ENCODE results near the gene TMEM176A.
"Not testable (repeated sequence)": the region's sequence is repeated elsewhere in the genome, so short reads cannot be mapped to it uniquely, and the experiment has no call there.

The TMEM176A gene

DNA sequence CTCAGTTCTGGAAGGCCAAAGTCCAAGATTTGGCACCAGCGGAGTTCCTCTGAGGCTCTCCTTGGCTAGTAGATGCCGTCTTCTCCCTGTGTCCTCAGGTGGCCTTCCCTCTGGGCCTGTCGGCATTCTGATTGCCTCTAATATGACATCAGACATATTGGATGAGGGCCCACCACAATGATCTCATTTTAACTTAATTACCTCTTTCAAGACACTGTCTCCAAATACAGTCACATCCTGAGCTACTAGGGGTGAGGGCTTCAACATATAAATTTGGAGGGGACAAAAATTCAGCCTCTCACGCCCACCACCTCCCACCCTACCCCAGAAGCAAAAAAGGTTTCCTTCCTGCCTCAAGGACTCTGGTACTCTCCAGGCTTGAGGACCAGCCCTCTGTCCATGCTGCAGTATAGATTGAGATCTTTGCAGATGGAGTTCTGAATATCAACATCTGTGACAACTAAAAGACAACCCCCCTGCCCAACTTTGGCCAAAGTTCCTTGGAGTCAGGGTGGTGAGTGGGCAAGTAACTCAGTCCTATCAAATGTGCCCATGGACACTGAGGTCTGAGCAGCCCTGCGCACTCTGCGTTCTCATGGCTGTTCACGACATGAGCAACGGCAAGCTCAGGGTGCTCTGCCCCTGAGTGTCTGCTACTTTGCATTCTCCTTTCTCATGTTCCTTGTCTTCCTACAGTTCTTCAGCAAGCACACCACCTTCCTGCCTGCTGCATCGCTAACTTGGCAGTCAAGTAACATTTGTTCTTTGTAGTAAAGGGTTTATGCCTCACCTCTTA, 11.9 kb upstream of the TMEM176A start:
- DNase-seq (ENCODE audit: low spot score), result no peak

DNA sequence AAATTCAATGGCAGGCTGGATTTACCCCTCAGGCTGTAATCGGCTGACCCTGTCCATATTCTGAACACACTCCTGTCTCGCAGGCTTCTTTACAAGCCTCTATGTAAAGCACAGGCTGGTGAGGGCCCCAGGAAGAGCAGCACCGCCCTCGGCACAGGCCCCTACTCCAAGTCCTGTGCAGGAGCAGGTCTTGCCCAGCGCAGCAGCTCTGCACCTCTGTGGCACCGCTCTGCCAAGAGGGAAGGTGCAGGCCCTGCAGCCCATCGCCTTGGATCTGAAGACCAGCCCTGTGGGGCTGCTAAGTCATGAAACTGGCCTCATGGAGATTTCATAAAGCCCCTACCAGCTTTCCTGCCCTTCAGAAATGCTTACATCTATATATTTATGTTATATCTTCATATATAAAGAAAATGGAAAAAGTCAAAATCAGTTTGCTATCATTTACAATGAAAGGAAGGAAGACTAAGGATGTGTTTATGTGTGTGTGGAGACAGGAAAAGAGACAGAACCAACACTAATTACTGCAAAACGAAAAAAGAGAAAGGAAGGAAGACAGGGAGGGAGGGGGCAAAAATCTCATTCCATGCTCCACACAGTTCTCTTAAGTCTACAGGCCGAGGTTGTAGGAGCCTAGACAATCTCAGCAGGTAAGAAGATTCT, 10.0 kb upstream of the TMEM176A start:
- DNase-seq (ENCODE audit: low spot score), result no peak

DNA sequence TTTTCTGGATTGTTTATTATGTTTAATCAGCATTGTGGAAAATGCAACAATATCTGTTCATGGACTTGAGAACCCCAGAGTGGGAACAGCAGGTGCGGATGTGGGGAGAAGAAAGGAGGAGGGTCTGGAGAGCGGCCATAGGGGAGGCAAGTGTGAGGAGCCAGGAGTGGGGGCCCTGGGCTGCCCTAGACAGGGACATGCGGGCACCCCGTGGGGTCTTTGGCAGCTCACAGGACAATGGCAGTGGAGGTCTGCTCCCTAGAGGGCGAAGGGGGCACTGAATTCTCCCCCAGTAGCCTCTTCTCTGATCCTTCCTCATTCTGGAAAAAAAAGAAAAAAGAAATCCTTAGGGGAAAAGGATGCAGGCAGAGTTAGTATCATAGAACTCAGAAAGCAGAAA, 9.3 kb upstream of the TMEM176A start:
- DNase-seq (ENCODE audit: low spot score), result no peak

DNA sequence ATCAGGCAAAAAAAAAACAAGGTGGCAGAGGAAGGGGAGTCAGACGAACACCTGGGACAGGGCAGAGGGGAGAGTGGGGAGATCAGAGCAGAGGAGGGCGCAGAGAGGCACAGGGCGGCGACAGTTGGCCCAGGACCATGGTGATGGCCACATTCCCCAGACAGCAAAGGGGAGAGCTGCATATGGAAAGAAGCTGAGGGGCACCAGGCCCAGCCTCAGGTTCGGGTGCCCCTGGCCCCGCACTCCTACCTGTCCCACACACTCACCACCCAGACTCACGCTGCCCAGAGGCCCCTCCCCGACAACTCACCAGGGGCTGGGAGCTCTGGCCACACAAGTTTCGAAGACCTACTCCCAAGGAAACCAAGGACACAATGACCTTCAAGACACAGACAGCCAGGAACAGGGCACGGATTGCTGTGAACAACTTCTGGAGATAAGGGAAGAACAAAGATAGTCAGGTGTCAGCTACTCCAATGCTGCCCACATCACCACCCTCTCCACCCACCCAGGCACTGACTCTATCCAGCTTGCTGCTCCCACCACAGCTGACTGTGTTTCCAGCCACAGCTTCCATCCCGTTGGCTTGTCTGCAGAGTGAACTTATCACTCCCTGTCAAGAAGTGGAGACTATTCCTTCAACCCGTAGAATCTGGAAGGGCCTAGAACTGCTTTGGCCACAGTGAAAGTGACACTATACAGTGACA, 8.7 kb upstream of the TMEM176A start:
- DNase-seq (ENCODE audit: low spot score), result no peak

DNA sequence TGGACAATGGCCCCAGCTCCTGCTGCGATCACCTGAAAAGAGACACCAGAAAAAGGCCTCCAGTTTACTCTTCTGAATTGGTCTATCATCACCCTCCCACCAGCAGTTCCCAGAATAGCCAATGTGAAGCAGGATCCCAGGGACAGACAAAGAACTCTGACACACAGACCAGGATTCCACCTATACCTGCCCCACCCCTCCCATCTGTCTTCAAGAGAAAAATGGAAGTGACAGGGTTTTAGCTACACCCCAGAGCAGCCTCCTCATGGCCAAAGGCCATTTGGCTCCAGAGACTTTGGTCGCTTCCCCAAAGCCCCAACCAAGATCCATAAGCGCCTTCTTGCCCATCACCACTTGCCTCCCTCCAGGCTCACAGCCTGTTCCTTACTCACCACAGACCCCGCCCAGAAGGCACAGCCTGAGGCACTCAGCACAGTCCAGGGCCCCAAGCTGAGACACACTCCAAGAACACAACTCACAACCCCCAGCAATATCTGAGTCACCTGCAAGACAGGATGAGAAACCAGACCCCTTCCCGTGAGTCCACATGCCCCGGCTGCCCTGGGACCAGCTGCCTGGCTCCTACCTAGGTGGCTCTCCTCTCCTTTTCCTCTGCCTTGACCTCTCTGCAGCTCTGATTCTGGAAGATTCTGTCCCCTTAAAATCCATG, 6.9 kb upstream of the TMEM176A start:
- no peak for DNase-seq (ENCODE audit: low spot score)

DNA sequence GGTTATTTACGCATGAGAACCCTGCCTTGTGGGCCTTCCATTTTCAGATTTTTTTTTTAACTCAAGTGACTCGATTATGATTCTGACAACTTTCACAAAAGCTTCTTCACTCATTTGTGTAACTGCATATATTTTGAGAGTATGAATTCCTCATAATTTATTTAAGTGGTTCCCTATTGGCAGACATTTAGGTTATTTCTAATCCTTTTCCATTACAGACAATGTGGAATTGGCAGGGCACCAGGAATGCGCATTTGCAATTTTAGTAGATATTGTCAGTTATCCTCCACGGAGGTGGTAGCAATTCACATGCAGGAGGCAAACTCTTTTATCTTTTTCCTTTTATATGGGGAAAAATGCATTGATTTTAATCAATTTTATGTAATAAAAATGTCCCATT, 2.9 kb upstream of the TMEM176A start:
- DNase-seq (ENCODE audit: low spot score), result no peak

DNA sequence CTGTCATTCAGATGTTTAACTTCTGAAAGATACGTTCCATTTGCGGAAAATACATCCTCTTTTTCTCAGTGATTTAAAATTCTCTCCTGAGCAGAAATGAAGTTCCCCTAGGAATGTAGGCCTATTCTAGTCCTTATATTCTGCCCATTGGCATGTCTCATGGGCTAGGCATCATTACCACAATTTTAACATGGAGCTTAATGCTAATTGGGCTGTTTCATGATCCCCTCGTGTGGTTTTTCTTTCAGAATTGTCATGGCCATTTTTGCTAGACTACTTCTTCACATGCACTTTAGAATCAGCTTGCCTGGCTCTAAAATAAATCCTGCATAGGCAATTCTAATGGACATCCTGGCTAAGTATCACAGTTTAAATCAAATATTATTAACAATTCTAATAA, 1.4 kb upstream of the TMEM176A start:
- DNase-seq (ENCODE audit: low spot score), result no peak

DNA sequence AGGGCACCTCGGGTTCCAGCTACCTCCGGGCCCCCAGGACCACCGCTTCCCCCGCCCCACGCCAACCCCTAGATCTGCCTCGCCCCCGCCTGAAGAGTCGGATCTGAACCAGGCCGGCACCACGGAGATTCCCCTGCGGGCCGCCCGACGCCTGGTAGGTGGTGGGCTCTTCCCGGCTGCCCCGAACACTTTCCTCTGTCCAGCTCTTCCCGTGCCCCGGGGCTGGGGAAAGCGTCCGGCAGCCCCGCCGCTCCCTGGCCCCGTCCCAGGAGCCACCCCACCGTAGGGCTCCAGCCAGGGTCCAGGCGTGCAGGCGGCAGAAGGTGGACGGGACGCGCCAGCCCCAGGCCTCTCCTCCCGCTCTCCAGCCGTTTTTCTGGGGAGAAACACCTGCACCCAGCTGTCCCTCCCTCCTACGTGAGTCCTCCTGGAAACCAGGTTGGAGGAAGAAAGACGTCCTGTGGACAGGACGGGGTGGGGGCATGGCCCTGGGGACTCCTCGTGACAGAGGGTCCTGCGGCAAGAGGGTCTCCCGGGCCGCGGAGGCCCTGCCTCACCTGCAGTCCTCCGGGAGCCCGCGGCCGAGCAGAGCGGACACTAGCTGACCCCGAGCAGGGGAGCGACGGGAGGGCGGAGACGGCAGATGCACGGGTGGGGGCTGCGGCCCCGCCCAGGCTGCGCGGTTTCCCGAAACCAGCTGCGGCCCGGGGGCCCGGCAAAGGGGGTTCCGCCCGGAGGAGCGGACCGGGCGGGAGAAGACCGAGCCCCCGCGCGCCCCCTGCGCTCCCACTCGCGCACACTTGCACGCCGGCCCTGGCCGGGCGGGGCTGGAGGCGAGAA, 608 bp upstream of the TMEM176A start, which contains the start of gene TMEM176B:
TSS of gene TMEM176B (minus strand) at position 624 of the 840 bp plus-strand sequence. CDS start 3,795 bp downstream, outside the sequence.
- no peak for DNase-seq (ENCODE audit: low spot score)

DNA sequence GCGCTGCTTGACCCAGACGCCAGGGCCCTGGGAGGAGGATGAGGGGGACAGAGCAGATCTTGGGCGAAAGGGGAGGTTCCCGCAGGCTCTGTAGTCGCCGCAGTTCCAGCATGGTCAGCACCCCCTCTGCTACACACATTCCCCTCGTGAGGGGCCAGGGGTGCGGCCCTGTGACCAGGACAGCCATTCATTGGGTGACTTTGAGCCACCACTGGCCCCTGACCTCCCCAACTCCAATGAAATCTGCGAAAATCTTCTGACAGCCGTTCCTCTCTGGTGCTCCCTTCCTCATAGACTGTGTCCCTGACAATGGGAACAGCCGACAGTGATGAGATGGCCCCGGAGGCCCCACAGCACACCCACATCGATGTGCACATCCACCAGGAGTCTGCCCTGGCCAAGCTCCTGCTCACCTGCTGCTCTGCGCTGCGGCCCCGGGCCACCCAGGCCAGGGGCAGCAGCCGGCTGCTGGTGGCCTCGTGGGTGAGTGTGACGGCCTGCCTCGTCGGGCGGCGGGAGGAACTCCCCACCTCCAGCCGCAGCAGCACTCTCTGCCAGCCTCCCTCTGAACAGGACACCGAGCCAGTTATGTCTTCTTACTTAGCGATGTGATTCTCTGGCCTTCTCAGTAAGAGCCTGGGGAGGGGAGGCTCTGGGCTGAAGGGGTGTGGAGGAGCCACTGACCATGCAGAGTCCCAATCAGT, 825 bp downstream of the TMEM176A start:
- no peak for DNase-seq (ENCODE audit: low spot score)

DNA sequence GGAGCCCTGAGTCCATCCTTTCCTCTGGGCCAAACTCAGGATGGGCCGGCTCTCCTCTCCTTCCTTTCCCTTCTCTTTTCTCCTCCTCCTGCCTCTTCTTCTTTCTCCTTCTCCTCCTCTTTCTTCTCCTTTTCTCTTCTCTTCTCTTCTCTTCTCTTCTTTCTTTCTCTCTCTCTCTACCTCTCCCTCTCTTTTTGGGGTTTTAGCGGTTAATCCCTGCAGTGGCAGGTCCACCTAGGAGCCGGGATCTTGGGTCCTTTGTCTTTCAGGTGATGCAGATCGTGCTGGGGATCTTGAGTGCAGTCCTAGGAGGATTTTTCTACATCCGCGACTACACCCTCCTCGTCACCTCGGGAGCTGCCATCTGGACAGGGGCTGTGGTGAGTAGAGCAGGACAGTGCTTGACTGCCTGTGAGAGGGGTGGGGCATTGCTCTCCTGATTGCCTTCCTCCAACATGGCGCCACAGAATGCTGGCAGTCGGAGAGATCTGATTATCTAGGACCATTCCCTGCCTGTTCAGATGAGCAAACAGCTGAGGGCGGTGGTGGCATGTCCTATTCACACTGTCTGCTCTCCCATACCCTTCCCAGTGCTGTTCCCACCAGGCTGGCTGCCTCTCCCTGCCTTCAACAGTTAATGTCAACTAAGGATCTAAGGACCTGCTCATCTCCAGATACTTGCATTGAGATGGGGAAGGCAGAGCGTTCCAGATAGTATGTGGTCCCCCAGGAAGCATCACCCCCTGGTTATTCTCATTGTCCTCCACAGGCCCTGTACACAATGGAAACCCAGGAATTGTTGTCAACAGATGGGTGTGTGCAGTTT, 1.6 kb downstream of the TMEM176A start:
- DNase-seq (ENCODE audit: low spot score), result no peak

DNA sequence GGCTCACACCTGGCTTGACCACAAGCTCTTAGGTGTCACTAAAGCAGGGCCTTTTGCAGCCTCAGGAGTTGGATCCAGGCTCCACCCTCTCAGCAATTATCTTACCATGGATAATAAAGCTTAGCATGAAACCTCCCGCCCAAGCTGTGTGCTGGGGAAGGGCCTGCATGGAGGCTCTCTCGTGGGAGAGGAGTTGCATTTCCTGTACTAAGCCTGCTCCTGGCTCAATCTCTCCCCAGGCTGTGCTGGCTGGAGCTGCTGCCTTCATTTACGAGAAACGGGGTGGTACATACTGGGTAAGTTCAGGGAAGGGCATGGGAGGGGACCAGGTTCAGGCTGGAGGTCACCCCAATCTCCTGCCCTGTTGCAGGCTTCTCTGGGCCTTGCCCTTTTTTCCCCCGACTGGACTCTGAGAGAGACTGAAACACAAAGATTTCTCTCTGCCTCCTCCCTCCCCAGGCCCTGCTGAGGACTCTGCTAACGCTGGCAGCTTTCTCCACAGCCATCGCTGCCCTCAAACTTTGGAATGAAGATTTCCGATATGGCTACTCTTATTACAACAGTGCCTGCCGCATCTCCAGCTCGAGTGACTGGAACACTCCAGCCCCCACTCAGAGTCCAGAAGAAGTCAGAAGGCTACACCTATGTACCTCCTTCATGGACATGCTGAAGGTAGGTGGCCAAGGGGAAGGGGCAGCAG, 2.7 kb downstream of the TMEM176A start:
- no peak for DNase-seq (ENCODE audit: low spot score)

DNA sequence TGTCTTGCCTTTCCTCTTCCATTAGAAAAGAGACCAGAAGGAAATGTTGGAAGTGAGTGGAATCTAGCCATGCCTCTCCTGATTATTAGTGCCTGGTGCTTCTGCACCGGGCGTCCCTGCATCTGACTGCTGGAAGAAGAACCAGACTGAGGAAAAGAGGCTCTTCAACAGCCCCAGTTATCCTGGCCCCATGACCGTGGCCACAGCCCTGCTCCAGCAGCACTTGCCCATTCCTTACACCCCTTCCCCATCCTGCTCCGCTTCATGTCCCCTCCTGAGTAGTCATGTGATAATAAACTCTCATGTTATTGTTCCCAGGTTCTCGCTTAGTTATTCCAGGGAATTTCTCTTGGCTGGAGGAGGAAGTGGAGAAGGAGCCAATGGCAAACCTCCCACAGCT, 4.2 kb downstream of the TMEM176A start:
- DNase-seq (ENCODE audit: low spot score), result no peak

DNA sequence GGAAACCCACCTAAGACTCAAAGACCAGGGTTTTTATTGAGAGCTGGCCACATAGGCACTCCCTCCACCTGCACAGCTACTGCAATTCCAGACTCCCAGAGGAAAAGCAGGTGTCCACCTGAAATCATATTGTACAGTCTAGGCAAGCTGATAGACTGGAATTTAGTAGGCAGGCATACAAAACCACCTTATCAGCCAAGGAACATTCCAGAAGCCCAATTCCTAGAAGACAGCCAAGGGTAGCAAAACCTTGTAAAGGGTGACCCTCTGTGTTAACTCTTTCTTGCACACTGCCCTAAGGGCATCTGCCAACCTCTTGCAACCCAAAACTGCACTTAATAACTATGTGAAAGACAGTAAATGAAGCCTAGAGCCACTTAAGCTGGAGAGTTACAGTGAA, 5.3 kb downstream of the TMEM176A start:
- DNase-seq (ENCODE audit: low spot score), result no peak

DNA sequence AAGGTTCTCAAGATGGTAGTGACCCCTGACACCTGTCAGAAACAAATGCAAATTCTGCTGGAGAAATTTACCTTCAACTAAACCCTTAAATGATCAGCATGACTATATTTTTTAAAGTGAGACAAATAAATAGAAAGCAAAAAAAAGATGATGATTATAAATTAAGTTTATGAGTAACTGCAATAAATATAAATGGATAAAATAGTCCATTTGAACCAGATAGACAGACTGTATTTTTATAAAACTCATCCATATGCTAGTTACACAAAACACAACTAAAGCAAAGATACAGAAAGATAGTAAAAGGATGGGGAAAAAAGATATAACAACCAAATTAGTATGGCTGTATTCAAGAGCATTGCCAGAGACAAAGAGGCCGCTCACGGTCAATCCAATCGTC, 5.9 kb downstream of the TMEM176A start:
- no peak for DNase-seq (ENCODE audit: low spot score)

DNA sequence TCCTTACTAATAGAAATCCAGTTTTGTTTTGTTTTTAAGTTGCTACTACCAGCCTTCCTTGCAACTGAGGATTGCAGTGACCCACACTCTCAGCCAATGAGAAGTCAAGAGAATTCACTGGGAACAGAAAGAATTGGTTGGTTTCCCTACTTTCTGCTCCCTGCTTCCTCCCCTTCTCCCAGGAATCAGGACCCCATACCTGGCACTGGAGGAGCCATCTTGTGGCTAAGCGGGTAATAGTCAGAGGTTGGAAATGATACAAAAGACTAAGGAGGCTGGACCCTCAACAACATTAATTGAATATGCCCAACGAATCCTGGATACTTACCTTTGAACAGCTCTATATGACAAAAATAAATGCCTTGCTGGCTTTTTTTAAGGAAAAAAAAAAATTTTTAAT, 6.3 kb downstream of the TMEM176A start:
- DNase-seq (ENCODE audit: low spot score), result no peak

DNA sequence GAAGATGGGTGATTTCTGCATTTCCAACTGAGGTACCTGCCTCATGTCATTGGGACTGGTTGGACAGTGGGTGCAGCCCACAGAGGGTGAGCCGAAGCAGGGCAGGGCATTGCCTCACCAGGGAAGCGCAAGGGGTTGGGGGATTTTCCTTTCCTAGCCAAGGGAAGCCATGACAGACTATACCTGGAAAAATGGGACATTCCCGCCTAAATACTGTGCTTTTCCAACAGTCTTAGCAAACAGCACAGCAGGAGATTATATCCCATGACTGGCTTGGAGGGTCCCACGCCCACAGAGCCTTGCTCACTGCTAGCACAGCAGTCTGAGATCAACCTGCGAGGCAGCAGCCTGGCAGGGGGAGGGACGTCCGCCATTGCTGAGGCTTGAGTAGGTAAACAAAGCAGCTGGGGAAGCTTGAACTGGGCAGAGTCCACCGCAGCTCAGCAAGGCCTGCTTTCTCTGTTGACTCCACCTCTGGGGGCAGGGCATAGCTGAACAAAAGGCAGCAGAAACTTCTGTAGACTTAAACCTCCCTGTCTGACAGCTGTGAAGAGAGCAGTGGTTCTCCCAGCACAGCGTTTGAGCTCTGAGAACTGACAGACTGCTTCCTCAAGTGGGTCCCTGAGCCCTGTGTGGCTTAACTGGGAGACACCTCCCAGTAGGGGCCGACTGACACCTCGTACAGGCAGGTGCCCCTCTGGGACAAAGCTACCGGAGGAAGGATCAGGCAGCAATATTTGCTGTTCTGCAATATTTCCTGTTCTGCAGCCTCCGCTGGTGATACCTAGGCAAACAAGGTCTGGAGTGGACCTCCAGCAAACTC, 7.3 kb downstream of the TMEM176A start:
- DNase-seq (ENCODE audit: low spot score), result not testable (repeated sequence)

DNA sequence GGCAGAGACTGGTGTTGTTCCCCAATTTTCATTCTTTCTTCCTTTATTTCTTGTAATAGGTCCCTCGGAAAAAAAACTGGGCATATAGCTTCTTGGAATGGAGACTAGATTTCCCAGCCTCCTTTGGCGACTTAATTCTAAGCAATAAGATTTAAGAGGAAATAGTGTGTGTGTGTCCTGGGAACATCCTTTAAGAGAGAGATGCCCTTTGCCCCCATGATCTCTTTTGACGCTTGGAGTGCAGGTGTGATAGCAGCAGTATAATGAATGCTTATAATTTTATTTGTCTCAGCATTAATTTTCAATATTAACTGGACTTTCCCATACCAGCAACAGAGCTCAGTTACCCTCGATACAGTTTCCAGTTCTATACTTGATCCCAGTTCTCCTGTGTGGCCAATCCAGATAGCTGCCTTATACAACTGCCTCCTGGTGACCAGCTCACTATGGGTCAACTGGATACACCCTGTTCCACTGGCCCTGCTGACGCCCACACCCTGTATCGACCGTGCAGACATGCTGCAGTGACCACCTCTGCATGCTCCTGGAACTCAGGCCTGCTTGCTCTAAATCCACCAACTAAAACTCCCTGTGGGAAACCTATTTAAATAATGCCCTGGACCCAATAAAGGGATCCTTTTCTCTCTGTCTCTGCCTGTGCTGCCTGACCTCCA, 13.9 kb downstream of the TMEM176A start:
- no peak for DNase-seq (ENCODE audit: low spot score)

DNA sequence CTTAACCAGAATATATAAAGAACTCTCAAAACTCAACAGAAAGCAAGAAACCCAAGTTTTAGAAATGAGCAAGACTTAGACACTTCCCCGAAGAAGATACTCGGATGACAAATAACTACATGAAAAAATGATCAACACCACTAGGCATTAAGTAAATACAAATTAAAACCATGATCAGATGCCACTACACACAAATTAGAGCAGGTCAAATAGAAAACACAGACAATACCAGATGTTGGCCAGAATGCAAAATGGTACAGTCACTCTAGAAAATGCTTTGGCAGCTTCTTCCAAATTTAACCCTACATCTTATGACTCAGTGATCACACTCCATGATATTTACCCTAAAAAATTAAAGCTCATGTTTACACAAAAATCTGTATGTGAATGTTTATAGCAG, 18.4 kb downstream of the TMEM176A start:
- DNase-seq (ENCODE audit: low spot score), result no peak
